Astrocyte (in vitro differentiated cells and primary cell): ENCODE data around the gene ATP11A. TPM values are rescaled to one million over a fixed set of nuclear protein-coding genes. Genes with fewer than 3 reads are reported as not detected.

Source experiments
- DNase-seq: peaks from one replicate; pipeline ENCODE4 v3.0.0-alpha.2; 2010; ENCODE audit warnings: low read depth
- FAIRE-seq: peaks from 2 replicates; lab custom pipeline; 2011; peaks lifted over from hg19 to GRCh38; lab: Jason Lieb, UNC
- H2AFZ ChIP-seq: 2 replicates; pipeline ENCODE4 v1.6.0; 2012; ENCODE audit warnings: low read depth, low read length, inconsistent platforms
- H3K27ac ChIP-seq: 2 replicates; pipeline ENCODE4 v1.5.1; 2011; ENCODE audit warnings: low read depth, low read length, inconsistent platforms
- H3K27me3 ChIP-seq: 2 replicates; pipeline ENCODE4 v1.6.0; 2011; ENCODE audit warnings: low read length, inconsistent platforms; ENCODE audit not compliant: insufficient read depth
- H3K36me3 ChIP-seq: 2 replicates; pipeline ENCODE4 v1.5.1; 2011; ENCODE audit warnings: low read length, inconsistent platforms; ENCODE audit not compliant: insufficient read depth
- H3K4me1 ChIP-seq: 2 replicates; pipeline ENCODE4 v1.5.1; 2011; ENCODE audit warnings: low read length, inconsistent platforms; ENCODE audit not compliant: insufficient read depth
- H3K4me2 ChIP-seq: 2 replicates; pipeline ENCODE4 v1.6.0; 2012; ENCODE audit warnings: low read length, inconsistent platforms
- H3K4me3 ChIP-seq: 2 replicates; pipeline ENCODE4 v1.5.1; 2011; ENCODE audit warnings: low read depth, mild to moderate bottlenecking, low read length, inconsistent platforms; ENCODE audit not compliant: insufficient read depth
- H3K79me2 ChIP-seq: 2 replicates; pipeline ENCODE4 v1.6.0; 2012; ENCODE audit warnings: mild to moderate bottlenecking, low read length, inconsistent platforms; ENCODE audit not compliant: insufficient read depth
- H3K9ac ChIP-seq: 2 replicates; pipeline ENCODE4 v1.6.0; 2012; ENCODE audit warnings: mild to moderate bottlenecking, low read length, inconsistent platforms
- H3K9me3 ChIP-seq: 2 replicates; pipeline ENCODE4 v1.5.1; 2012; ENCODE audit warnings: low read depth, mild to moderate bottlenecking, low read length, inconsistent platforms; ENCODE audit not compliant: insufficient read depth
- H4K20me1 ChIP-seq: 2 replicates; pipeline ENCODE4 v1.6.0; 2012; ENCODE audit warnings: low read length, inconsistent platforms; ENCODE audit not compliant: insufficient read depth
- H3K27ac Mint-ChIP-seq: one replicate; pipeline ENCODE4 v1.8.0; 2021; ENCODE audit warnings: mild to moderate bottlenecking, mixed read lengths; ENCODE audit not compliant: unreplicated experiment
- H3K27me3 Mint-ChIP-seq: one replicate; pipeline ENCODE4 v1.8.0; 2021; ENCODE audit warnings: low read depth, mixed read lengths; ENCODE audit not compliant: unreplicated experiment
- H3K36me3 Mint-ChIP-seq: one replicate; pipeline ENCODE4 v1.8.0; 2021; ENCODE audit warnings: low read depth, mixed read lengths; ENCODE audit not compliant: unreplicated experiment
- H3K4me1 Mint-ChIP-seq: one replicate; pipeline ENCODE4 v1.8.0; 2021; ENCODE audit warnings: low read depth, mixed read lengths; ENCODE audit not compliant: unreplicated experiment
- H3K4me3 Mint-ChIP-seq: one replicate; pipeline ENCODE4 v1.8.0; 2021; ENCODE audit warnings: mild to moderate bottlenecking, moderate library complexity, mixed read lengths; ENCODE audit not compliant: unreplicated experiment
- H3K9me3 Mint-ChIP-seq: one replicate; pipeline ENCODE4 v1.8.0; 2021; ENCODE audit warnings: mild to moderate bottlenecking, mixed read lengths; ENCODE audit not compliant: unreplicated experiment
- CTCF ChIP-seq: IDR thresholded peaks from 2 replicates; pipeline ENCODE4 v1.5.1; 2011; ENCODE audit warnings: low read depth, mild to moderate bottlenecking, inconsistent platforms, low read length, moderate library complexity; ENCODE audit not compliant: insufficient read depth
- EZH2 ChIP-seq: IDR thresholded peaks from 2 replicates; pipeline ENCODE4 v1.6.1; 2012; ENCODE audit warnings: mild to moderate bottlenecking, low read length, inconsistent platforms; ENCODE audit not compliant: insufficient read depth
- total RNA-seq: library from RNA; stranded (reverse); gene quantifications from 2 replicates; pipeline ENCODE4 v1.2.1, GENCODE V29; 2021

Gene ATP11A
- total RNA-seq, 1 donor from 2014 or later = 38.9 TPM

DNA sequence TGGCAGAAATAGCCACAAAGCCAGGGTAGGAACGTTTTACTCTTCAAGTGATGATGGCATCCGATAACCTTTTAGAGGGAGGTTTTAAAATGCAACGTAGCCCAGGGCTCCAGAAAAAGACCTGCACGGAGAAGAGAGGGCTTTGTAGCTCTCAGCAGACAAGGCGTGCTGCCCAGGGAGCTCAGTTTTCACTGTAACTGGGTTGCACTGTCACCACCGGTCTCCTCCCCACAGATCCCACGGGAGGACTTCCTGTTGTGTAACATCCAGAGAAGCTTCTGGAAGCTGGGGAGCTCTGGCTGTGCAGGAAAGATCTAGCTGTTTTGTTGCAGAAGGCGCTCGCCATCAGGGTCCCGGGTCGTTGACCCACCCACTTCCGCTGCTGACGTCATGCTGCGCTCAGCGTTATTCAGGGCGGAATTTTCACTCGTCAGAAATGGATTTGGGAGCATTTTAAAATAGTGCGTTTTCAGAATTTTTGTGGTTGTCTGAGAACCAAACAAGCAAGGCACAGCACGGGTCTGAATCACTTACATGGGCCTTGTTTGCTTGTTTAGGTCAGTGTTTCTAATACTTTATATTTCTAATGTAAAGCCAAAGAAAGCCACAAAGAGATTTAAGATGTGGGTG lies 50.8 kb downstream of the ATP11A start:
- Histone ChIP-seq H2AFZ (no peak overlapping the region), H3K4me1 (peaks cover 7% of the 10 kb centered on the region), H3K9me3 (no peaks in the 10 kb centered on the region), H3K79me2 (no peaks in the 10 kb centered on the region), H3K9ac (no peak overlapping the region), H4K20me1 (peaks cover 31% of the 10 kb centered on the region), H3K27ac (no peak overlapping the region), H3K36me3 (no peaks in the 10 kb centered on the region), H3K4me3 (no peak overlapping the region), H3K4me2 (peak overlapping the region; percentile 39), H3K27me3 (peaks cover 6% of the 10 kb centered on the region)
- Mint-ChIP-seq H3K9me3 (no peaks in the 10 kb centered on the region), H3K27ac (no peak overlapping the region), H3K27me3 (no peaks in the 10 kb centered on the region), H3K4me3 (no peak overlapping the region), H3K36me3 (no peaks in the 10 kb centered on the region), H3K4me1 (peaks cover 20% of the 10 kb centered on the region)
- FAIRE-seq (peak; percentile 62), DNase-seq (peak; percentile 55)
- TF ChIP-seq CTCF = no peak
- no peak for TF ChIP-seq EZH2

- no peak for FAIRE-seq
- Mint-ChIP-seq H3K9me3 (no peaks in the 10 kb centered on the region), H3K4me1 (peaks cover 20% of the 10 kb centered on the region), H3K4me3 (no peak overlapping the region), H3K36me3 (no peaks in the 10 kb centered on the region), H3K27me3 (no peaks in the 10 kb centered on the region), H3K27ac (no peak overlapping the region)
- Histone ChIP-seq H3K79me2 (no peaks in the 10 kb centered on the region), H3K4me3 (no peak overlapping the region), H4K20me1 (peaks cover 31% of the 10 kb centered on the region), H3K4me1 (peaks cover 7% of the 10 kb centered on the region), H3K9ac (no peak overlapping the region), H2AFZ (no peak overlapping the region), H3K27me3 (peaks cover under 1% of the 10 kb centered on the region), H3K36me3 (no peaks in the 10 kb centered on the region), H3K9me3 (no peaks in the 10 kb centered on the region), H3K4me2 (peak overlapping the region; percentile 39), H3K27ac (no peak overlapping the region)
- no peak for TF ChIP-seq EZH2
- no peak for TF ChIP-seq CTCF
- DNase-seq = no peak
These were observed 51.4 kb downstream of the ATP11A start for GRCh38 chr13:112741185-112741755.
